Aortic smooth muscle cell (primary cell): ENCODE results near the gene SUPT6H. TPM values are rescaled to one million over a fixed set of nuclear protein-coding genes. Genes with fewer than 3 reads are reported as not detected.

Experiments
- total RNA-seq: library from RNA; depleted of rRNA; stranded (reverse); fragments of >200 nt; gene quantifications from 2 replicates; pipeline ENCODE4 v1.2.3, GENCODE V29; 2014

Gene SUPT6H
- 55.5 and 59.6 TPM in 2 replicates for total RNA-seq

GRCh38 chr17:28661635-28662526, at the start of gene SUPT6H, which contains the start of gene SDF2:
Gene SUPT6H (plus strand): TSS chr17:28662205. CDS start chr17:28673402, 11,197 bp downstream.
Gene SDF2 (minus strand): TSS chr17:28661906. CDS start chr17:28661876, 30 bp downstream.

GRCh38 chr17:28613931-28614381, 48.0 kb upstream of the SUPT6H start, which contains the start of gene RSKR:
Gene RSKR (minus strand): TSS chr17:28614185. CDS start chr17:28614161, 24 bp downstream.

GRCh38 chr17:28644787-28645575, 17.0 kb upstream of the SUPT6H start, which contains the start of gene BLTP2:
Gene BLTP2 (minus strand): TSS chr17:28645158. CDS start chr17:28645056, 102 bp downstream.

GRCh38 chr17:28711723-28712031, 49.7 kb downstream of the SUPT6H start, which contains the start of gene PROCA1:
Gene PROCA1 (minus strand): TSS chr17:28711888. CDS start chr17:28711660, 228 bp downstream.

GRCh38 chr17:28717578-28718332, 55.8 kb downstream of the SUPT6H start, which contains the start of gene RAB34:
Gene RAB34 (minus strand): TSS chr17:28717868. CDS start chr17:28717266, 602 bp downstream.

GRCh38 chr17:28726226-28726626, 64.2 kb downstream of the SUPT6H start, which contains the start of gene TLCD1:
Gene TLCD1 (minus strand): TSS chr17:28726233. CDS start chr17:28726097, 136 bp downstream.

GRCh38 chr17:28728364-28729200, 66.6 kb downstream of the SUPT6H start, which contains the start of gene NEK8:
Gene NEK8 (plus strand): TSS chr17:28728788. CDS start chr17:28728814, 26 bp downstream.

GRCh38 chr17:28743243-28744103, 81.5 kb downstream of the SUPT6H start, which contains the start of gene TRAF4:
Gene TRAF4 (plus strand): TSS chr17:28744011. CDS start chr17:28744113, 102 bp downstream.

Other genes starting within 250 kb of the SUPT6H start
- not detected in 2 replicates for gene SLC13A2, start 188.6 kb upstream of the SUPT6H start, total RNA-seq
- not detected in 2 replicates for gene FOXN1, start 155.9 kb upstream of the SUPT6H start, total RNA-seq
- 19.2 and 19.9 TPM in 2 replicates for gene UNC119, start 109.6 kb upstream of the SUPT6H start, total RNA-seq
- gene PIGS, start 90.7 kb upstream of the SUPT6H start, total RNA-seq, result 45.0 and 51.4 TPM in 2 replicates
- 33.3 and 33.5 TPM in 2 replicates for gene ALDOC, start 85.3 kb upstream of the SUPT6H start, total RNA-seq
- 21.9 and 40.0 TPM in 2 replicates for gene SPAG5, start 63.2 kb upstream of the SUPT6H start, total RNA-seq
- gene RSKR, start 48.0 kb upstream of the SUPT6H start, total RNA-seq, result 5.3 and 6.5 TPM in 2 replicates
- 182 and 257 TPM in 2 replicates for gene BLTP2, start 17.0 kb upstream of the SUPT6H start, total RNA-seq
- 69.3 and 88.0 TPM in 2 replicates for gene SDF2, start 299 bp upstream of the SUPT6H start, total RNA-seq
- 1.1 and 2.0 TPM in 2 replicates for gene PROCA1, start 49.7 kb downstream of the SUPT6H start, total RNA-seq
- 185 and 201 TPM in 2 replicates for gene RAB34, start 55.7 kb downstream of the SUPT6H start, total RNA-seq
- 906 and 915 TPM in 2 replicates for gene RPL23A, start 57.8 kb downstream of the SUPT6H start, total RNA-seq
- gene TLCD1, start 64.0 kb downstream of the SUPT6H start, total RNA-seq, result 3.7 and 5.7 TPM in 2 replicates
- 4.4 and 4.7 TPM in 2 replicates for gene NEK8, start 66.6 kb downstream of the SUPT6H start, total RNA-seq
- 18.1 and 23.9 TPM in 2 replicates for gene TRAF4, start 81.8 kb downstream of the SUPT6H start, total RNA-seq
- 2.4 and 2.8 TPM in 2 replicates for gene FAM222B, start 180.6 kb downstream of the SUPT6H start, total RNA-seq
- 13.6 and 15.2 TPM in 2 replicates for gene ERAL1, start 192.8 kb downstream of the SUPT6H start, total RNA-seq
- gene FLOT2, start 235.5 kb downstream of the SUPT6H start, total RNA-seq, result 39.9 and 43.3 TPM in 2 replicates
- gene DHRS13, start 240.9 kb downstream of the SUPT6H start, total RNA-seq, result 1.2 and 2.4 TPM in 2 replicates